Smooth muscle cell (in vitro differentiated cells): ENCODE results near the gene UBE2R2. TPM values are rescaled to one million over a fixed set of nuclear protein-coding genes. Genes with fewer than 3 reads are reported as not detected.

Source experiments
- DNase-seq: peaks from one replicate; lab custom pipeline; 2025; ENCODE audit not compliant: unreplicated experiment; lab: John Stamatoyannopoulos, UW
- H2AFZ ChIP-seq: fragments of 200-600 bp; sonication (generic); 2 replicates; pipeline ENCODE4 v1.6.0; 2016; ENCODE audit warnings: antibody characterized with exemption, low read depth, mild to moderate bottlenecking
- H3F3A ChIP-seq: fragments of 200-600 bp; sonication (generic); 2 replicates; pipeline ENCODE4 v1.6.0; 2017; ENCODE audit warnings: antibody characterized with exemption, low read depth
- H3K27ac ChIP-seq: fragments of 200-600 bp; sonication (generic); 2 replicates; pipeline ENCODE4 v1.5.1; 2016; ENCODE audit warnings: low read depth, mild to moderate bottlenecking
- H3K27me3 ChIP-seq: fragments of 200-600 bp; sonication (generic); 2 replicates; pipeline ENCODE4 v1.6.1; 2016; ENCODE audit warnings: low read depth, mild to moderate bottlenecking
- H3K36me3 ChIP-seq: fragments of 200-600 bp; sonication (generic); 2 replicates; pipeline ENCODE4 v1.5.1; 2016; ENCODE audit warnings: low read depth
- H3K4me1 ChIP-seq: fragments of 200-600 bp; sonication (generic); 2 replicates; pipeline ENCODE4 v1.5.1; 2016; ENCODE audit warnings: low read depth
- H3K4me2 ChIP-seq: fragments of 200-600 bp; sonication (generic); 2 replicates; pipeline ENCODE4 v1.6.0; 2016; ENCODE audit warnings: mild to moderate bottlenecking
- H3K4me3 ChIP-seq: fragments of 200-600 bp; sonication (generic); 2 replicates; pipeline ENCODE4 v1.5.1; 2016; ENCODE audit warnings: mild to moderate bottlenecking
- H3K79me2 ChIP-seq: fragments of 200-600 bp; sonication (generic); 2 replicates; pipeline ENCODE4 v1.6.0; 2016; ENCODE audit warnings: low read depth, mild to moderate bottlenecking
- H3K9ac ChIP-seq: fragments of 200-600 bp; sonication (generic); 2 replicates; pipeline ENCODE4 v1.6.0; 2016; ENCODE audit warnings: low read depth
- H3K9me3 ChIP-seq: fragments of 200-600 bp; sonication (generic); replicated peaks from 2 replicates; pipeline ENCODE4 v1.5.1; 2016; ENCODE audit warnings: low read depth
- H4K20me1 ChIP-seq: fragments of 200-600 bp; sonication (generic); 2 replicates; pipeline ENCODE4 v1.6.0; 2016; ENCODE audit warnings: low read depth
- WGBS: methylation state at CpG from one replicate; pipeline ENCODE4 v1.1.7; 2016; ENCODE audit warnings: low lambda C conversion rate; 5-methylcytosine and 5-hydroxymethylcytosine counted together
- polyA plus RNA-seq: library from polyadenylated mRNA; unstranded; fragments of >200 nt; fragmentation: Nextera tagmentation; extraction: Ambion mirVana; gene quantifications from 2 replicates; pipeline ENCODE4 v1.2.1, GENCODE V29; 2016
- total RNA-seq: library from RNA; depleted of rRNA; stranded (reverse); fragments of >200 nt; gene quantifications from 2 replicates; pipeline ENCODE4 v1.2.3, GENCODE V29; 2014
- TF ChIP-seq, protein P1 (sequence below): fragments of 200-600 bp; sonication (generic); IDR thresholded peaks from 2 replicates; pipeline ENCODE4 v1.5.1; 2017; ENCODE audit warnings: borderline replicate concordance, mild to moderate bottlenecking, antibody characterized with exemption; ENCODE audit not compliant: insufficient read depth, poor library complexity, severe bottlenecking

The UBE2R2 gene
- total and polyA plus RNA-seq, 2 experiments from 2014 or later = 43.2 to 43.5 TPM

DNA sequence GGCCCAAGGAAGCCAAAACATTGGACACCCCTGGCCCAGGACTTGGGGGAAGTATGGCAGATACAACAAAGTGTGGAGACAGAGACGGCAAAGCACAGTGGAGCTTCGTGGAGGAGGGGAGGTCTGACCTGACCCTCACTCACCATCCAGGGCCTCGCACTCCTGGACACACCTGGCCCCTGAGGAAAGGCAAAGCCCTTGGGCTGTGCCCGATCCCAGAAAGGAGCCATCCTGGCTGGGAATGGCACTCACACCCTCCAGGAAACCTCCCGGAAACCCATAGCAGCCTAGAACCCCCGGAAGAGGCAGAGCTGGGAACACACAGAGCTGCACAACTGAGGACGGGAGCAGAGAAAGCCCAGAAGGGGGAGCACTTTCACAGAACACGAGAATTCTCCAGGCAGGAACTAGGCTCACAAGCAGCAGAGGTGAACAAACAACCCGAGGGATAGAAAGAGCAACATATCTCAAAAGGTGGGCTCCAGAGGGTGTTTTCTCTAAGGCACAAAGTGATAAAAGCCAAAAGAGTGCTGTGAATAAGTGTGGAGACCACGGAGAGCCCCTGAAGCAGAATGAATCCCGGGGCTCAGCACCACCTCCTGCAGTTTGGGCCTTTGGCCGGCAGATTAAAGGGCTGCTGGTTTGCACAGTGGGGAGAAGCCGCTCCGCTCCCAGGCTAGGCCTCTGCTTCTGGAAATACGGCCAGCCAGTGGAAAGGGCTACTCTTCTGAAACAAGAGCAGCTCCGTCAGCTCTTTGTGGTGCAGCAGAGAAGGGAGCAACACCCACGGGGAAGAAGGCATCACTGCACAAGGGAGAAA, 108.2 kb downstream of the UBE2R2 start:
- H3K9me3 ChIP-seq = no peaks in the 10 kb centered on the region
- no peak overlapping the region for H3K4me3 ChIP-seq
- H3K4me1 ChIP-seq = no peaks in the 10 kb centered on the region
- peaks cover 23% of the 10 kb centered on the region for H4K20me1 ChIP-seq
- 82% methylated on average over 17 of the region's 17 CpGs for WGBS
- H3K4me2 ChIP-seq = no peak overlapping the region
- TF ChIP-seq, protein P1, sequence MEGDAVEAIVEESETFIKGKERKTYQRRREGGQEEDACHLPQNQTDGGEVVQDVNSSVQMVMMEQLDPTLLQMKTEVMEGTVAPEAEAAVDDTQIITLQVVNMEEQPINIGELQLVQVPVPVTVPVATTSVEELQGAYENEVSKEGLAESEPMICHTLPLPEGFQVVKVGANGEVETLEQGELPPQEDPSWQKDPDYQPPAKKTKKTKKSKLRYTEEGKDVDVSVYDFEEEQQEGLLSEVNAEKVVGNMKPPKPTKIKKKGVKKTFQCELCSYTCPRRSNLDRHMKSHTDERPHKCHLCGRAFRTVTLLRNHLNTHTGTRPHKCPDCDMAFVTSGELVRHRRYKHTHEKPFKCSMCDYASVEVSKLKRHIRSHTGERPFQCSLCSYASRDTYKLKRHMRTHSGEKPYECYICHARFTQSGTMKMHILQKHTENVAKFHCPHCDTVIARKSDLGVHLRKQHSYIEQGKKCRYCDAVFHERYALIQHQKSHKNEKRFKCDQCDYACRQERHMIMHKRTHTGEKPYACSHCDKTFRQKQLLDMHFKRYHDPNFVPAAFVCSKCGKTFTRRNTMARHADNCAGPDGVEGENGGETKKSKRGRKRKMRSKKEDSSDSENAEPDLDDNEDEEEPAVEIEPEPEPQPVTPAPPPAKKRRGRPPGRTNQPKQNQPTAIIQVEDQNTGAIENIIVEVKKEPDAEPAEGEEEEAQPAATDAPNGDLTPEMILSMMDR = peak; percentile 49
- H3K79me2 ChIP-seq = peaks cover 10% of the 10 kb centered on the region
- peaks cover under 1% of the 10 kb centered on the region for H3K36me3 ChIP-seq
- H3K9ac ChIP-seq = no peak overlapping the region
- no peak overlapping the region for H2AFZ ChIP-seq
- no peaks in the 10 kb centered on the region for H3K27me3 ChIP-seq
- H3K27ac ChIP-seq = no peak overlapping the region
- DNase-seq = no peak
- H3F3A ChIP-seq = peaks cover 11% of the 10 kb centered on the region

DNA sequence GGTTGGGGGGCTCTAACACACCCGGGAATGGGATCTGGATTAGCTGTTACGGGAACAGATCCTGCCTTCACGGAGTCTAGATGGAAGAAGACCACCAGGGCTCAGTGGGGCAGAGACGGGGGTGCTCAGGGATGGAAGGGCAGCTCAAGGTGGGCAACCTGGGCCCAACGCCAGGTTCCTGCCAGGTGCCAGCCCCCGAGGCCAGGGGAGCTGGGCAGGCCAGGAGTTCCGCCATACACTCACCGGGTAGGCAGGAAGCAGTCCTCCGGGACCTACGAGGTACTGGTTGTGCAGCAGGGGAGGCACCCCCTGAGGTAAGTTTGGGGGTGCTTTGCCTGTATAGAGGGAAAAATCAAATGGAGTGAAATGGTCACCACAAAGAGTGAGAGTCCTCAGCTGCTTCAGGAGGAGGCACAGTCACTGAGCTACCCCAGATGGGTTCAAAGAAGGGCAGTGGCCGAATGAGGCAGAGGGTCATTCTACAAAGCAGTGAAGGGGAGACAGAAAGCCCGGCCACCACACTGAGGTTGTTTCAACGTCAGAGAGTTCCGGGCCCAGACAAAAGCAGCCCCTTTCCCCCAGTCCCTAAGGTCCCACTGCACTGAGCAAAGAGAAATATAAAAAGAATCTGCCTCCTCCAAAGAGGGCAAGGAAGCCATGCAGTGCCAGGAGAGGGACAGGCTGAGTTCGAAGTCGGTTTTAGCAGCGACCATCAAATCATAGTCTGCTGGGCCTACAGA, 110.0 kb downstream of the UBE2R2 start:
- no peak for DNase-seq
- TF ChIP-seq, protein P1 = no peak
- no peaks in the 10 kb centered on the region for H3K9me3 ChIP-seq
- no peak overlapping the region for H3K4me2 ChIP-seq
- 97% methylated on average over 17 of the region's 17 CpGs for WGBS
- H3K9ac ChIP-seq = no peak overlapping the region
- no peak overlapping the region for H2AFZ ChIP-seq
- no peak overlapping the region for H3K27ac ChIP-seq
- peaks cover 7% of the 10 kb centered on the region for H3K36me3 ChIP-seq
- H4K20me1 ChIP-seq = peaks cover 17% of the 10 kb centered on the region
- H3K79me2 ChIP-seq = peaks cover 10% of the 10 kb centered on the region
- no peak overlapping the region for H3K4me3 ChIP-seq
- no peaks in the 10 kb centered on the region for H3F3A ChIP-seq
- no peaks in the 10 kb centered on the region for H3K4me1 ChIP-seq
- H3K27me3 ChIP-seq = no peaks in the 10 kb centered on the region

DNA sequence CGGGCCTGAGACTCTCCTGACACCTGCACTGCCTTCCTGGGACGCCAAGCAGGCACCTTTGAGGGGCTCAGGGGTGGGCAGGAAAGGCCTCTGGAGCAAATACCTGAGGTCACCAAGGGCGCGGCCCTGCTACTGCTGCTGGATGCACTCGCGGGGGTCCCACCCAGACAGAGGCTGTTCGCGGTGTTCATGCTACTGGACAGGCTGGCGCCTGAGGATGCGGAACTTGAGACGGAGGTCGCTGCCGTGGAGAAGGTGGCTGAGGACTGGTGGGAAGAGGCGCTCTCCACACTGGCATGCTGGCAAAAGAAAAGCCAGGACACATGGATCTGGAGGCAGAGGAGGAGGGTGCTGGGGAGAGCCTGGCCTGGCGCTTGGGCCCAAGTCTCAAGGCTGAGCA, 110.7 kb downstream of the UBE2R2 start:
- DNase-seq = no peak
- Histone ChIP-seq H3K36me3 (peaks cover 7% of the 10 kb centered on the region), H3K27me3 (no peaks in the 10 kb centered on the region), H3K9me3 (no peaks in the 10 kb centered on the region), H3K79me2 (peaks cover 10% of the 10 kb centered on the region), H3K9ac (no peak overlapping the region), H3K4me2 (no peak overlapping the region), H4K20me1 (peaks cover 13% of the 10 kb centered on the region), H2AFZ (no peak overlapping the region), H3K4me1 (no peaks in the 10 kb centered on the region), H3K27ac (no peak overlapping the region), H3F3A (no peaks in the 10 kb centered on the region), H3K4me3 (no peak overlapping the region)
- WGBS = 98% methylated on average over 15 of the region's 15 CpGs
- TF ChIP-seq, protein P1 = no peak
